Thyroid gland (tissue), 4 donors: ENCODE results near the gene KAZN. TPM values are rescaled to one million over a fixed set of nuclear protein-coding genes. Genes with fewer than 3 reads are reported as not detected.

ENCODE experiments used
- DNase-seq, 2 donors: peaks; one replicate each; pipeline ENCODE4 v3.0.0-alpha.2; 2019
- H3K27ac ChIP-seq, 3 donors: fragments of 200-600 bp; sonication (generic); 1 replicate in 2 of 3; 2 replicates in 1 of 3; pipeline ENCODE4 v1.5.1; 2016 to 2019; ENCODE audit warnings: mild to moderate bottlenecking in 1 of 3, moderate library complexity in 1 of 3
- H3K27me3 ChIP-seq: fragments of 200-600 bp; sonication (generic); one replicate; pipeline ENCODE4 v1.5.1; 2019
- H3K36me3 ChIP-seq, 2 donors: fragments of 200-600 bp; sonication (generic); one replicate each; pipeline ENCODE4 v1.5.1; 2016 to 2019
- H3K4me1 ChIP-seq, 2 donors: fragments of 200-600 bp; sonication (generic); one replicate each; pipeline ENCODE4 v1.5.1; 2017 to 2019
- H3K4me3 ChIP-seq, 3 donors: fragments of 200-600 bp; sonication (generic); replicated peaks in 1 of 3; 1 replicate in 2 of 3; 2 replicates in 1 of 3; pipeline ENCODE4 v1.5.1; 2016; ENCODE audit warnings: mild to moderate bottlenecking in 1 of 3
- H3K9me3 ChIP-seq: fragments of 200-600 bp; sonication (generic); one replicate; pipeline ENCODE4 v1.5.1; 2017
- POLR2A ChIP-seq, 2 donors: fragments of 450-650 bp; IDR thresholded peaks; one replicate each; pipeline ENCODE4 v1.6.1; 2017; ENCODE audit warnings: antibody characterized with exemption in 2 of 2, mild to moderate bottlenecking in 2 of 2, moderate library complexity in 1 of 2
- WGBS, 2 donors: methylation state at CpG; one replicate each; pipeline ENCODE4 v1.1.5; 2017; 5-methylcytosine and 5-hydroxymethylcytosine counted together
- intact Hi-C: fragments of 100-400 bp; cut with DNase I; formaldehyde crosslinking; loops from one replicate; pipeline ENCODE4 v1.15.1; 2023
- total RNA-seq, 4 donors: library from RNA; depleted of rRNA; stranded (reverse); fragments of >200 nt; gene quantifications; one replicate each; pipeline ENCODE4 v1.2.3, GENCODE V29; 2016
- TF ChIP-seq, protein P1 (sequence below), 6 experiments: fragments of 200-600 bp in 3 of 6; fragments of 450-650 bp in 3 of 6; sonication (generic) in 3 of 6; IDR thresholded peaks; one replicate each; pipeline ENCODE4 v1.5.1; 2016 to 2019; ENCODE audit warnings: antibody characterized with exemption in 6 of 6, mild to moderate bottlenecking in 2 of 6, inconsistent platforms in 1 of 6, moderate library complexity in 1 of 6

KAZN gene
- total RNA-seq, 4 donors from 2014 or later = 14.8 to 28.6 (median 18.2) TPM

DNA sequence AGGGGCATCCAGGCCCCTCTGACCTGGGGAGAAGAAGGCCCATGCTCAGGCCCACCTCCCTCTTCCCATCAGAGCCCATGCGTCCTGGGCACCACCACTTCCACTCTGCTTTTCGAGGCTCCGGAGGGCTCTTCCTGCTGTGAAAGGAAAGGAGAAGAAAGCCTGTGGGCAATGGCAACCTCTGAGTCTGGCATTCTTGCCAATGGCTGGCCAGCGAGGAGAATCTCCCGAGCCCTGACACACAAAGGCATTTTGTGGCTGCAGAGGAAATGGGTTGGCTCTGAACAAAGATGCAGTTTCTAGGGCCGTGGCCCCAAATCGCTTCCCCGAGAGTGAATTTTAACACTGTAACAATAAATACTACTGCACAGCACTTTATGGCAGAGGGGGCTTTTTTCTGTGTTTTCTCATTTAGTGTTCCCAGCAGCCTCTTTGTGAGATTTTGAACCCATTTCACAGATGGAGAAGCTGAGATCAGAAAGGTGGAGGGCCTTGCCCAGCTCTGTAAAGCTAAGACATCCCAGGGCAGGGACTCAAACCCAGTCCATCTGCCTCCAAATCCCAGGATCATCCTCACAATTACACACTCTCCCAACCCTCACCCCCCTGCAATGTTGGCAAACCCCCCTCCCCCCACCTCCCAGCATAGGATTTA lies 519.3 kb downstream of the KAZN start:
- WGBS, 2 donors = 59 to 78% methylated on average over 8 of the region's 8 CpGs
- no peaks in the 10 kb centered on the region for H3K4me1 ChIP-seq
- DNase-seq = no peak
- H3K27me3 ChIP-seq = no peaks in the 10 kb centered on the region
- no peaks in the 10 kb centered on the region for H3K36me3 ChIP-seq
- no peaks in the 10 kb centered on the region for H3K9me3 ChIP-seq
- intact Hi-C loops = no loop called here
- H3K4me3 ChIP-seq = no peak overlapping the region
- H3K27ac ChIP-seq = no peak overlapping the region
- TF ChIP-seq, protein P1, sequence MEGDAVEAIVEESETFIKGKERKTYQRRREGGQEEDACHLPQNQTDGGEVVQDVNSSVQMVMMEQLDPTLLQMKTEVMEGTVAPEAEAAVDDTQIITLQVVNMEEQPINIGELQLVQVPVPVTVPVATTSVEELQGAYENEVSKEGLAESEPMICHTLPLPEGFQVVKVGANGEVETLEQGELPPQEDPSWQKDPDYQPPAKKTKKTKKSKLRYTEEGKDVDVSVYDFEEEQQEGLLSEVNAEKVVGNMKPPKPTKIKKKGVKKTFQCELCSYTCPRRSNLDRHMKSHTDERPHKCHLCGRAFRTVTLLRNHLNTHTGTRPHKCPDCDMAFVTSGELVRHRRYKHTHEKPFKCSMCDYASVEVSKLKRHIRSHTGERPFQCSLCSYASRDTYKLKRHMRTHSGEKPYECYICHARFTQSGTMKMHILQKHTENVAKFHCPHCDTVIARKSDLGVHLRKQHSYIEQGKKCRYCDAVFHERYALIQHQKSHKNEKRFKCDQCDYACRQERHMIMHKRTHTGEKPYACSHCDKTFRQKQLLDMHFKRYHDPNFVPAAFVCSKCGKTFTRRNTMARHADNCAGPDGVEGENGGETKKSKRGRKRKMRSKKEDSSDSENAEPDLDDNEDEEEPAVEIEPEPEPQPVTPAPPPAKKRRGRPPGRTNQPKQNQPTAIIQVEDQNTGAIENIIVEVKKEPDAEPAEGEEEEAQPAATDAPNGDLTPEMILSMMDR (IDR thresholded peaks at IDR 0.05) = no peak
- TF ChIP-seq POLR2A (IDR thresholded peaks at IDR 0.05) = no peak

DNA sequence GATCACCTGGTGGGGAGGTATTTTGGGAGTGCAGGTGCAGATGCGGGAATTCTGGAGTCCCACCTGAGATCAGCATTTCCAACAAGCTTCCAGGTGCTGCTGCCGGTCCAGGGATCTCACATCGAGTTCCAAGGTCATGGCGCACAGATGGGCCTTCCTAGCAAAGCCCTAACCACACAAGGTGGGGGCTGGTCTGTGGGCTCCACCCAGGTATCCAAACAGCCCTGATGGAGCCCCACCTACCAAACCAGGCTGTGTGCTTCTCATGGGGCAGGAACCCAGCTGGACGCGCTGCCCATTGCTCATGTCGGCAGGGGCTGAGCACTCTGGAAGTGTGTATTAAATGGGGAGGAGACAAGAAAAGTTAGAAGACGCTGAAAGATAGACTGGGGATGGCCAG lies 520.1 kb downstream of the KAZN start:
- Histone ChIP-seq H3K4me1 (no peaks in the 10 kb centered on the region), H3K9me3 (no peaks in the 10 kb centered on the region), H3K4me3 (no peak overlapping the region), H3K27me3 (no peaks in the 10 kb centered on the region), H3K36me3 (no peaks in the 10 kb centered on the region), H3K27ac (no peak overlapping the region)
- no peak for DNase-seq
- TF ChIP-seq, protein P1 (IDR thresholded peaks at IDR 0.05) = no peak
- TF ChIP-seq POLR2A (IDR thresholded peaks at IDR 0.05) = no peak
- WGBS, 2 donors = 91 to 100% methylated on average over 6 to 8 of the region's 8 CpGs
- intact Hi-C loops = no loop called here

DNA sequence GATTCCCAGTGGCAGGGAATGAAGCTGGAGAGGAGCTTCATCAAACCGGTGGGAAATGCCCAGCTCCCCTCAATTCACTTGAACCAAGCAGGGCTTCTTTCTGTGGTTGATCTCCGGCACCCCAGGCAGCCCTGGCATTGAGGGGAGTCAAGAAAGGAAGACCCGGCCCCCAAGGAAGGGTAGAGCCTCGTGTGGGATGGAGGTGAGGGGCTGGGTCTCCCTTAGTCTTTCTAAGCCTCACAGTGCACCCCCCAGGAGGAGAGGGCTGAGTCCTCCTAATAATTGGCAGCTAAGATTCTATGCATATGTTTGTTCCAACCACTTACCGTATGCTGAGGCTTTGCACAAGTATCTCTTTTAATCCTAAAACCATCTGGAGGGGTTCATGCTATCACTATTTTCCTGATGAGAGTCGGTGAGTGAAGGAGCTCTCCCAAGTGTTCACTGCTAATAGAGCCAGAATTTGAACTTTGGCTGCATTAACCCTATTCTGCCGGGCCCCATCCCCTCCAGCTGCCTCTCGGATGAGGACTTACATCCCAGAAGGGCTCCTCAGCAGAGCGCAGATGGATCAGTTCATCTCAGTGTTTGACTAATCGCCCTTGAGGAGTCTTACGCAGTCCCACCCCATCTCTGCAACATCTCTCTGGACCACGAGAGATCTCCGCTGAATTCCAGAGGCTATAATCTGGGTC lies 521.9 kb downstream of the KAZN start:
- TF ChIP-seq, protein P1 (IDR thresholded peaks at IDR 0.05) = no peak
- TF ChIP-seq POLR2A (IDR thresholded peaks at IDR 0.05) = no peak
- no peaks in the 10 kb centered on the region for H3K4me1 ChIP-seq
- no peaks in the 10 kb centered on the region for H3K27me3 ChIP-seq
- DNase-seq = no peak
- H3K36me3 ChIP-seq = no peaks in the 10 kb centered on the region
- H3K4me3 ChIP-seq = no peak overlapping the region
- WGBS, 2 donors = 84 to 87% methylated on average over 11 to 12 of the region's 13 CpGs
- H3K27ac ChIP-seq = no peak overlapping the region
- no peaks in the 10 kb centered on the region for H3K9me3 ChIP-seq
- intact Hi-C loops = loop anchor here (10.0 kb wide), 1 partner anchor 154 kb away; no protein-coding TSS in a partner anchor

DNA sequence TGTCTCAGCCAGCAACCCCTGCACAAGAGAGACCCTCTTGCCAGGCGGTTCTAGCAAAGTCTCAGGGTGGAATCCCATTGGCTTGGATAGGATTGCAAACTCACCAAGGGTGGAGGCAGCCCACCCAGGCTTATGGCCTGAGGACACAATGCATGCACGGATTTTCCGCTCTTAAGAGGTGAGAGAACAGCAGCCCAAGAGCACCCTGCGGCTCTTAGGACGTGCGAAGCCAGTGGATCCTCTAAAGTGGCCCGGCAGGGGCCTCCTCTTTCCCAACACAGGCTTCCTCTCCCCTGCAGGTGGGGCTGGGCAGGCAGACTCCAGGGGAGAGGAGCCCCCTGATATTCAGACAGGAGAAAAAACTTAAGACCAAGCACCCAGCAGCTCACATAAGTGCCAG lies 523.8 kb downstream of the KAZN start:
- DNase-seq = no peak
- intact Hi-C loops = loop anchor here (10.0 kb wide), 1 partner anchor 152 kb away; no protein-coding TSS in a partner anchor
- no peak overlapping the region for H3K4me3 ChIP-seq
- TF ChIP-seq, protein P1 (IDR thresholded peaks at IDR 0.05) = no peak
- no peak for TF ChIP-seq POLR2A (IDR thresholded peaks at IDR 0.05)
- no peaks in the 10 kb centered on the region for H3K9me3 ChIP-seq
- H3K27ac ChIP-seq = no peak overlapping the region
- no peaks in the 10 kb centered on the region for H3K36me3 ChIP-seq
- WGBS, 2 donors = 68 to 84% methylated on average over 2 to 7 of the region's 7 CpGs
- H3K4me1 ChIP-seq = no peaks in the 10 kb centered on the region
- H3K27me3 ChIP-seq = no peaks in the 10 kb centered on the region

DNA sequence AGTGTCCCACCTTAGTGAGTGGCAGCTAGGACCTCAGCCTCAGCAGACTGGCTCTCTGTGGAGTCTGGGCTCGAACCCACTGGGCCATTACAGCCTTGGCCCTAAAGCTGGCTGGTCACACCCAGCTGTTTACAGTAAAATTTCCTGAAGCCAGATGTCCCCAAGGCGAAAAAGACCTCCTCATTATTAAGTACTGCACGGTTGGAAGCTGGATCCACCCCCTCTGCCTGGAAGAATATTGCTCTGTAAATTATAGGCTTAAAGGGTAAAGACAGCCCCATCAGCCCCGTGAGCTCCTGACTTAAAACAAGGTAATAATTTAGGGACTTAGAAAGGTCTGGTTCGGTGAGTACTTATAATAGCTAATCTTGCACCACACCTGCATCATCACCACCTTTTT lies 524.8 kb downstream of the KAZN start:
- TF ChIP-seq POLR2A (IDR thresholded peaks at IDR 0.05) = no peak
- TF ChIP-seq, protein P1 (IDR thresholded peaks at IDR 0.05) = no peak
- 76 to 81% methylated on average over 5 of the region's 5 CpGs for WGBS, 2 donors
- Histone ChIP-seq H3K4me3 (no peak overlapping the region), H3K9me3 (no peaks in the 10 kb centered on the region), H3K27me3 (no peaks in the 10 kb centered on the region), H3K4me1 (no peaks in the 10 kb centered on the region), H3K36me3 (no peaks in the 10 kb centered on the region), H3K27ac (no peak overlapping the region)
- DNase-seq = no peak
- intact Hi-C loops = loop anchor here (10.0 kb wide), 1 partner anchor 152 kb away; no protein-coding TSS in a partner anchor
